ENCODE measurements around the gene BANP.

Gene BANP

DNA sequence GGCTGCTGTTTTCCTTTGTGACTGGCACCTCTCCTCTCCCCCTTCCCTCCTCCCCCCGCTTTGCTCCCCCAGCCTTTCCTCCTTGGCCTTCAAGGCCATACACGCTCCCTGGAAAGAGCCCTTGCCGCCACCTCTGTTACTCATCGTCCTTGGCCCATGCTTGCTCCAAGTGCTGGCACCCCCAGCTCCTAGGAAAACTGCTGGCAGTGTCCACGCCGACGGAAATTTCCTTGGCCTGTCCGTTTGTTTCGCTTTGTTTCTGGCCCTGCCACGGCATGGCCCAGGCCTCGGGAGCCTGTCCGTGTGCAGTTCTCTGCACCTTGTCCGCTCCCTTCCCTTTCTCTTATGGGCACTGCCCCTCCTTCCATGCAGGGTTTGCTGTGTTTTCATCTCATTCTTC lies 32.9 kb upstream of the BANP start:
- TF ChIP-seq, protein P1, sequence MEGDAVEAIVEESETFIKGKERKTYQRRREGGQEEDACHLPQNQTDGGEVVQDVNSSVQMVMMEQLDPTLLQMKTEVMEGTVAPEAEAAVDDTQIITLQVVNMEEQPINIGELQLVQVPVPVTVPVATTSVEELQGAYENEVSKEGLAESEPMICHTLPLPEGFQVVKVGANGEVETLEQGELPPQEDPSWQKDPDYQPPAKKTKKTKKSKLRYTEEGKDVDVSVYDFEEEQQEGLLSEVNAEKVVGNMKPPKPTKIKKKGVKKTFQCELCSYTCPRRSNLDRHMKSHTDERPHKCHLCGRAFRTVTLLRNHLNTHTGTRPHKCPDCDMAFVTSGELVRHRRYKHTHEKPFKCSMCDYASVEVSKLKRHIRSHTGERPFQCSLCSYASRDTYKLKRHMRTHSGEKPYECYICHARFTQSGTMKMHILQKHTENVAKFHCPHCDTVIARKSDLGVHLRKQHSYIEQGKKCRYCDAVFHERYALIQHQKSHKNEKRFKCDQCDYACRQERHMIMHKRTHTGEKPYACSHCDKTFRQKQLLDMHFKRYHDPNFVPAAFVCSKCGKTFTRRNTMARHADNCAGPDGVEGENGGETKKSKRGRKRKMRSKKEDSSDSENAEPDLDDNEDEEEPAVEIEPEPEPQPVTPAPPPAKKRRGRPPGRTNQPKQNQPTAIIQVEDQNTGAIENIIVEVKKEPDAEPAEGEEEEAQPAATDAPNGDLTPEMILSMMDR (IDR thresholded peaks at IDR 0.05; ENCODE audit: extremely low read depth, missing control alignments) = no peak
- no peak for DNase-seq (ENCODE audit: low spot score)

DNA sequence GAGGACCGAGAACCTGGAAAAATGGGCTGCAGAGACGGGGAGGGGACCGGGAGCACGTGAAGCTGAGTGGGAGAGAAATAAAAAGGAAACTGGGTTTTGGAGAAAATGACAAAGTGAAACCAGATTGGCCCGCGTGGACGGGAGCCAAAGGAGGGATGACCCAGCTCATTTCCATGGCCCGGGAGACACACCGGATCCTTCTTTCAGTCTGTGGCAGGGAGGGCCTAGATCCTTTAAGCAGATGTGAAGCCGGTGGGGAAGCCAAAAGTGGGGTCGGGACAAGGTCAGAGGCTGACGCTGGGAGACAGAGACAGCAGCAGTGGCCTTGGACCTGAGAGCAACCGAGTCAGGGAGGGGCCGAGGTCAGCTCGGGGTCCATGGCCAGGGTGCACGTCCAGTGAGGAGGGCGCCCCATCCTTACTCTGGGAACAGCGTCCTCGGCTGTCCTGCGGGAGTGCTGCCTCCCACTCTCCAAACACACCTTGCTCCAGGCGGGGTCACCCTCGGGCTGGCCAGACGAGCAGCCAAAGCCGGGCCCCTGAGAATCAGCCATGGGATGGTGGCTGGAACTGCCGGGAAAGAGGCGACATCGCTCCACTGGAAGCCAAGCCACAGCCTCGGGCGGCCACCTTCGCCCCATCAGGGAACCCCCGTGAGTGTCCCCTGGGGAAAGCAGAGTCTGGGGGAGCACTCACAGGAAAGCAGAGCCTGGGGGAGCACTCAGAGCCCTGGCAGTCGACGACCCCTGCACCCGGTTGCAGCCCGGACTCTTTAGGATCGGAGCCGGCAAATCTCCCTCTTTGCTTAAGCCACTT lies 32.2 kb upstream of the BANP start:
- TF ChIP-seq, protein P1 (IDR thresholded peaks at IDR 0.05; ENCODE audit: extremely low read depth, missing control alignments) = no peak
- DNase-seq (ENCODE audit: low spot score) = no peak

DNA sequence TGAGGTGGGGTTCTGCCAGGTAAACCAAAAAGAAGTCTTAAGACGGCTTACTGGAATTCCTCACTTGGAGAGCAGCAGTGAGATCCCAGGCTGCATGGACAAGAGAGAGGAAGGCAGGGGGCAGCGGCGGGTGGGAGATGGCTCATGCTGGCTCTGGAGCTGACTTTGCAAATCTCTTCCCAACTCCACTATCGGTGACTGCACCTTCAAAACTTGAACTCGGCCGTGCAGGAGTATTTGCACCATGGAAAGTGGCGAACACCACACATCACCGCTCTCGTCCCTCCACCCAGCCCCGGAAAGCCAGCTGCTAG lies 31.6 kb upstream of the BANP start:
- TF ChIP-seq, protein P1 (IDR thresholded peaks at IDR 0.05; ENCODE audit: extremely low read depth, missing control alignments) = no peak
- no peak for DNase-seq (ENCODE audit: low spot score)

DNA sequence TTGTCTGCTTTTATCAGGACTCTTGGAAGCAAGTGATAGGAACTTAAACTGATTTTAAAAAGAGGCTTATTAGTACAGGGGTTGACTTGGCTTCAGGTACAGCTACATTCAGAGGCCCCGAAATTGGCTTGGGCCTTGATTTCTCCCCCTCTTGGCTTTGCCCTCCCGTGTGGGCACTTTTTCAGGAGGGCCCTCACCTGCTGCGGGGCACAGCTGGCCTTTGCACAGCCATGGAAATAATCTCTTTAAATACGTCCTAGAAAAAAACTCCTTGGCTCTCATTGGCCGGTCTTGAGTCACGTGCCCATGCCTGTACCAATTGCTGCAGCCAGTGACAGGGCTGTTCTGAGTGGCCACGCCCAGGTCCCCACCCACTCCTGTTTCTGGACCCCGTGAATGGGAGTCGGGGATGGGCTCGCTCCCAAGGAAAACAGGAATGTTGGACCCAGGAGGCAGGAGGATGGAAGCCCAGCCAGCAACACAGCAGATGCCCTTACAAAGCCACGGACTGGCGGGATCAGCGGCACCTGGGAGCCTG lies 29.9 kb upstream of the BANP start:
- TF ChIP-seq, protein P1 (IDR thresholded peaks at IDR 0.05; ENCODE audit: extremely low read depth, missing control alignments) = no peak
- DNase-seq (ENCODE audit: low spot score) = no peak

DNA sequence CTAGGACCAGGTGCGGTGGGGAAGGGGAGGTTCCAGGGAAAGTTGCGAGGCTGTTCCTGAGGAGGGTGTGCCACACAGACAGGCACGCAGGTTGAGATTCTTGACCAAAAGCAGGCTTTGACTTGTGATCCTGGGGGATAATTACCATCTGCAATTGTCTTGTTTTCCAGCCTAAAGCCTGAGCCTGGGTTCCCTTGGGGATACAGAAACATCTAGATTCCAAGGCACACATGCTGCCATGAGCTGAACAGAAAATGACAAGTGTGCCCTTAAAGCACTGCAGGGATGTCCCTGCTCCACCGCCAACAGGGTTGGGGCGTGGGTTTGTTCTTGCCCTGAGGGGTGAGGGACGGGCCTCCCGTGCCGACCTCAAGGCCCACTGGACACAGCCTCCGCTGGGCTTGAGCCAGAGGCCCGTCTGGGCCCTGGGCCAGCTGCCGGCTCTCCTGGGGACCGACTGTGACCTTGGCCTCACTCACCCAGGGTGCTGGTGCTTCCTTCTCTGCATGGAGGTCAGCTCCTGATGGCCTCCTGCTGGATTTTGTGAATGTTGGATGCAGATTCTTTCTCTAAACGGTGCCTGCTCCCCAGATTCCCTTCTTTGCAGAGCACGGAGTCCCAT lies 28.9 kb upstream of the BANP start:
- TF ChIP-seq, protein P1 (IDR thresholded peaks at IDR 0.05; ENCODE audit: extremely low read depth, missing control alignments) = no peak
- no peak for DNase-seq (ENCODE audit: low spot score)

DNA sequence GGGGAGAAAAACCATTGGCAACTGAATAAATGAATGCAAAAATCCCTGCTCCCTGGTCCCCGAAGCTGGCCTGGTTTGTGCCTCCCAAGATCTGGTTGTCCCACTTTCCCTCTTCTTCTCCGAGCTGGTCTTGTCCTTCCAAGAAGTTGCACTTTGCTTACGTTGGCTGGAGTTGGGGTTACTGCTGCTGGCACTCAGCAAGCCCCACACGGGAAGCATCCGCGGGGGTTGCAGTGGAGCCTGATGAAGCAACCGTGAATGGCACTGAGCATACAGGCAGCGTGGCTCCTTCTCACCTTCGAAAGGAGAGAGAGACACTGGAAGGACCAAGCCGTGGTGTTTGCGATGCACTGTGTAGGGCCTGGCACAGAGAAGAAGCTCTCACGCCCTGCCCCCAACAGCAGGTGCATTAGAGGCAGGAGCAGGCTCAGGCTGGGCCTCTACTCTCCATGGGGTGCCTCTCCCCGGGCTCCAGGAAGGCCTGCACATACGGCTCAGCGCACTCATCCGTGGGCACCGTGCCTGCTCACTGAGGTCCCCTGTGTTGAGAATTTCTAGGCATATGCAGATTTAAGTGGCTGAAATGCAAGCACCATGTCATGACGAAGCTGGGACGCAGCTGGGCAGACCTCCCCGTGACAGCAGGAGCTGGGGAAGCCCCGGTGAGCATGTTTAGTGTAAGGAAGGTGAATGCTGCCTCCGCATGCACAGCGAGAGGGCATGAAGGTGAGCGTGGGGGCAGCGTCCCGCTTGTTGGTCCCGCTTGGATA lies 27.0 kb upstream of the BANP start:
- DNase-seq (ENCODE audit: low spot score) = peak; percentile 88
- TF ChIP-seq, protein P1 (IDR thresholded peaks at IDR 0.05; ENCODE audit: extremely low read depth, missing control alignments) = no peak

Measured in GM20000 (cell line).